OCI-LY3 (cell line): ENCODE data around the gene IFT57.

Source experiments
- H2AFZ ChIP-seq: fragments of 200-600, 300-600 bp; shearing (Covaris generic); 2 replicates; pipeline ENCODE4 v1.6.0; 2014; ENCODE audit warnings: antibody characterized with exemption, low read depth, low read length
- H3K27ac ChIP-seq: fragments of 200-600, 300-600 bp; sonication (generic); 2 replicates; pipeline ENCODE4 v1.5.1; 2014; ENCODE audit warnings: mild to moderate bottlenecking, low read length, moderate library complexity, mixed read lengths
- H3K27me3 ChIP-seq: fragments of 200-600, 300-600 bp; sonication (generic); 2 replicates; pipeline ENCODE4 v1.6.1; 2014; ENCODE audit warnings: low read depth, low read length, mixed read lengths
- H3K36me3 ChIP-seq: fragments of 200-600, 300-600 bp; sonication (generic); replicated peaks from 2 replicates; pipeline ENCODE3; 2014; ENCODE audit warnings: low read depth, low read length, mixed read lengths
- H3K4me1 ChIP-seq: fragments of 300-600, 200-600 bp; sonication (generic); 2 replicates; pipeline ENCODE4 v1.6.1; 2014; ENCODE audit warnings: low read length, mixed read lengths
- H3K4me2 ChIP-seq: fragments of 200-600, 300-600 bp; sonication (generic); 2 replicates; pipeline ENCODE4 v1.6.1; 2014; ENCODE audit warnings: low read length, mixed read lengths
- H3K4me3 ChIP-seq: fragments of 300-600, 200-600 bp; sonication (generic); 2 replicates; pipeline ENCODE4 v1.5.1; 2014; ENCODE audit warnings: antibody characterized with exemption, mild to moderate bottlenecking, low read length, moderate library complexity
- H3K79me2 ChIP-seq: fragments of 300-600, 200-600 bp; shearing (Covaris generic); 2 replicates; pipeline ENCODE4 v1.6.1; 2014; ENCODE audit warnings: mild to moderate bottlenecking, low read length, mixed read lengths
- H3K9ac ChIP-seq: fragments of 300-600, 200-600 bp; shearing (Covaris generic); 2 replicates; pipeline ENCODE4 v1.6.0; 2014; ENCODE audit warnings: mild to moderate bottlenecking, low read length, moderate library complexity
- H3K9me3 ChIP-seq: fragments of 200-600, 300-600 bp; shearing (Covaris generic); 2 replicates; pipeline ENCODE4 v1.6.1; 2014; ENCODE audit warnings: low read length, mixed read lengths; ENCODE audit not compliant: insufficient read depth
- H4K20me1 ChIP-seq: fragments of 200-600, 300-600 bp; sonication (generic); 2 replicates; pipeline ENCODE4 v1.6.1; 2016; ENCODE audit warnings: low read length, mixed read lengths; ENCODE audit not compliant: insufficient read depth
- CTCF ChIP-seq: fragments of 200-600, 300-600 bp; sonication (generic); IDR thresholded peaks from 2 replicates; pipeline ENCODE4 v1.5.1; 2014; ENCODE audit warnings: antibody characterized with exemption, low read length, low read depth
- EZH2phosphoT487 ChIP-seq: fragments of 200-600 bp; shearing (Covaris generic); IDR thresholded peaks from 2 replicates; pipeline ENCODE4 v1.6.1; 2018; ENCODE audit warnings: antibody characterized with exemption, mixed run types, low read depth

IFT57 gene

GRCh38 chr3:108227131-108227530, 4.9 kb upstream of the IFT57 start:
- Histone ChIP-seq H3K27me3 (no peaks in the 10 kb centered on the region), H3K4me2 (no peak overlapping the region), H3K79me2 (peaks cover under 1% of the 10 kb centered on the region; the same call in 1 of the 2 replicates), H3K27ac (no peak overlapping the region), H3K9me3 (no peaks in the 10 kb centered on the region), H3K4me3 (no peak overlapping the region), H4K20me1 (no peaks in the 10 kb centered on the region), H2AFZ (no peak overlapping the region), H3K9ac (no peak overlapping the region), H3K36me3 (no peaks in the 10 kb centered on the region), H3K4me1 (peaks cover 18% of the 10 kb centered on the region)
- TF ChIP-seq EZH2phosphoT487 (no peak), CTCF (no peak)

GRCh38 chr3:108225221-108225620, 3.0 kb upstream of the IFT57 start:
- Histone ChIP-seq H3K27me3 (no peaks in the 10 kb centered on the region), H3K9ac (no peak overlapping the region), H3K4me2 (no peak overlapping the region), H3K4me1 (peaks cover 29% of the 10 kb centered on the region), H3K9me3 (no peaks in the 10 kb centered on the region), H3K27ac (no peak overlapping the region), H3K79me2 (peaks cover 18% of the 10 kb centered on the region), H3K4me3 (no peak overlapping the region), H3K36me3 (no peaks in the 10 kb centered on the region), H2AFZ (no peak overlapping the region), H4K20me1 (no peaks in the 10 kb centered on the region)
- TF ChIP-seq CTCF: no peak
- no peak for TF ChIP-seq EZH2phosphoT487

- Histone ChIP-seq H3K27me3 (no peaks in the 10 kb centered on the region), H3K4me3 (peak overlapping the region; percentile 89), H3K27ac (peak overlapping the region; percentile 0; the same call in 1 of the 2 replicates), H3K9ac (peak overlapping the region; percentile 73), H3K4me1 (peaks cover 42% of the 10 kb centered on the region), H3K9me3 (no peaks in the 10 kb centered on the region), H2AFZ (peak overlapping the region; percentile 87), H3K79me2 (peaks cover 27% of the 10 kb centered on the region), H3K4me2 (peak overlapping the region; percentile 91), H3K36me3 (no peaks in the 10 kb centered on the region), H4K20me1 (no peaks in the 10 kb centered on the region)
- no peak for TF ChIP-seq EZH2phosphoT487
- TF ChIP-seq CTCF: no peak
Observed at GRCh38 chr3:108223928-108224327, 1.7 kb upstream of the IFT57 start.

GRCh38 chr3:108222853-108223565, 785 bp upstream of the IFT57 start:
- Histone ChIP-seq H3K9ac (peak overlapping the region; percentile 73), H3K79me2 (peaks cover 27% of the 10 kb centered on the region), H3K4me3 (peak overlapping the region; percentile 89), H3K4me1 (peaks cover 50% of the 10 kb centered on the region), H4K20me1 (no peaks in the 10 kb centered on the region), H3K4me2 (peak overlapping the region; percentile 91), H3K9me3 (no peaks in the 10 kb centered on the region), H3K36me3 (no peaks in the 10 kb centered on the region), H3K27me3 (no peaks in the 10 kb centered on the region), H3K27ac (peak overlapping the region; percentile 73), H2AFZ (peak overlapping the region; percentile 87)
- TF ChIP-seq EZH2phosphoT487 (no peak), CTCF (no peak)
